Caki2 (cell line): ENCODE results near the gene SLC1A5. TPM values are rescaled to one million over a fixed set of nuclear protein-coding genes. Genes with fewer than 3 reads are reported as not detected.

ENCODE experiments used
- DNase-seq: peaks from one replicate; pipeline ENCODE4 v3.0.0-alpha.2; 2015; ENCODE audit warnings: low read depth
- in situ Hi-C: cut with HindIII; loops from 2 replicates; pipeline ENCODE4 v1.10.0; 2016; ENCODE audit warnings: low sequenced_read_pairs, low pct_unique_long_range_greater_than_20kb, mixed read lengths
- total RNA-seq: library from RNA; depleted of rRNA; stranded (reverse); fragments of >200 nt; shearing (Covaris generic); gene quantifications from 2 replicates; pipeline ENCODE4 v1.2.3, GENCODE V29; 2014; ENCODE audit warnings: low replicate concordance

The SLC1A5 gene
- total RNA-seq, 1 experiment from 2014 or later: 274 TPM

DNA sequence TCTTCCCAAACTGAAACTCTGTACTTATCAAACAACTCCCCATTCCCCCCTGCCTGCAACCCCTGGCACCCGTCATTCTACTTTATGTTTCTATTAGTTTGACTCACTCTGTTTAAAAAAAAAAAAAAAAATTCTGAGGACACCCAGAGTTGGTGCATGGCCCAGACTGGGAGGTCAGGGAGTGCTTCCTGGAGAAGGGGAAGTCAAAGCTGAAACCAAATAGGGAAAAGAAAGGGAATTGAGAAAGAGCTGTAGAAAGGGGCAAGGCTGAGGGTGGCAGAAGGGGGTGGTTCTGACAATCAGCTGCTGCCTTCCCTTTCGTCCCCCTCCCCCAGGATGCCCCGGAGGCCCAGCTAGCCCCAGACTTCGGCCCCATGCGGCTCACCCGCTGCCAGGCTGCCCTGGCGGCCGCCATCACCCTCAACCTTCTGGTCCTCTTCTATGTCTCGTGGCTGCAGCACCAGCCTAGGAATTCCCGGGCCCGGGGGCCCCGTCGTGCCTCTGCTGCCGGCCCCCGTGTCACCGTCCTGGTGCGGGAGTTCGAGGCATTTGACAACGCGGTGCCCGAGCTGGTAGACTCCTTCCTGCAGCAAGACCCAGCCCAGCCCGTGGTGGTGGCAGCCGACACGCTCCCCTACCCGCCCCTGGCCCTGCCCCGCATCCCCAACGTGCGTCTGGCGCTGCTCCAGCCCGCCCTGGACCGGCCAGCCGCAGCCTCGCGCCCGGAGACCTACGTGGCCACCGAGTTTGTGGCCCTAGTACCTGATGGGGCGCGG is 33.1 kb downstream of the SLC1A5 start:
- no peak for DNase-seq
- in situ Hi-C loops: no loop called here

DNA sequence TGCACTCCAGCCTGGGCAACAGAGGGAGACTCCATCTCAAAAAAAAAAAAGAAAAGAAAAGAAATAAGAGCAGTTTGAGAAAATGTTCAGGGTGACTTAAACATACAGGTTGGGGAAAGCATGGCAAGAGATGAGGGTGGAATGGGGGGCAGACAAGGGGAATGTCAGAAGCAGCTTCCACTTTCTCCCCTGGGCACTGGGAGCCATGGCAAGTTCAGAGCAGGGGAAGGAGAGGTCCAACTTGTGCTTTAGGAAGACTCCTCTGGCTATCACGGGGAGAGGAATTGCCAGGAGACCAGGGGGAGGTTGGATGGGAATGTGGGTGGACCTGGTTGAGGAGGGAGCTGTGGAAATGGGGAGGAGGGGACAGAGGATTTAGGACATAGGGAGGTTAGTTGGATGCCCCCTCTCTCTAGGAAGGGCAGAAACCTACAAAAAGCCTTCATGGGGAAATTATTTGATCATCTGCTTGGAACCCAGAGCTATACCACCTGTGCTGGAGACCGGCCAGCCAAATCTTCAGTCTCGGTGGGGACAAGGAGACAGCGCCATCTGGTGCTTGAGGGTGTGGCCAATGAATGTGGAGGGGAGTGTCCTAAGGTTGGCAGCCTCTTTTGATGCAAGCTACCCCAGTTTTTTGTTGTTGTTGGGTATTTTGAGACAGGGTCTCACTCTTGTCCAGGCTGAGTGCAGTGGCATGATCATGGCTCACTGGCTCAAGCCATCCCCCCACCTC is 34.8 kb downstream of the SLC1A5 start:
- in situ Hi-C loops: no loop called here
- no peak for DNase-seq

- in situ Hi-C loops: no loop called here
- DNase-seq: no peak
Observed at GRCh38 chr19:46748325-46749109, 39.9 kb downstream of the SLC1A5 start.

DNA sequence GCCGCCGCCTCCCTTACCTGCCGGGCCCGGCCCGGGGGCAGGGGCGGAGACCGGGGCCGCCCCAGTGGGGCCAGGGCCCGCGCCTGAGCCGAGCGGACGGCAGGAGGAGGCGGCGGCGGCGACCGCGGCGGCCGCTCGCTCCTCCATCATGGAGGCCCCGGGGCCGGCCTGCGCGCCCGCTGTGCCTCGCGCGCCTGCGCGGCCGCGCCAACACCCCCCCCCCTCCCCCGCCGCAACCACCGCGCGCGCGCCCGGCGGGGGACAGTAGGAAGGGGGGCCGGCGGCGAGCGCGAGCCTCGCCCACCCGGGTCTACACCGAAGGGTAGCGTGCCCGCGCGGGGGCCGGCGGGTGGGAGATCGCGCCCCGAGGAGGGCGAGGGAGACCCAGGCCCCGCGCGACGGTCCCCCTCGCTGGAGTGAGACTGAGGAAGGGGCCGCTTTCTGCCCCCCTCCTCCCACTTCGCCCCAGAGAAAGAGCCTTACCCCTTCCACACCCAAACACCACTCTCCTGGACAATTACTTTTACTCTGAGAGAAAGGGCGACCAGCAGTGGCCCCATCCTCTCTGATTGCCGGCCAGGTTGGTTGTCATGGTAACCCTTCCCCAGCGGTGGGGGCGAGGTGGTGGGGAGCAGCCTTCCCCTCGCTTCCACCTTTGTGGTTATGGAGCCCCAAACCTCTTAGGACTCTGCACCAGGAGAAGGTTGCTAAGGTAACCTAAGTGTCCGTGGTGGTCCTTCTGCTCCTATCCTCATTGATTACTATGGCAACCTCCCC is 41.9 kb downstream of the SLC1A5 start, which contains the start of gene STRN4:
Gene STRN4, minus strand, starts transcription at position 170 of the 777 bp plus-strand sequence. Its CDS starts 20 bp downstream, at position 150.
- in situ Hi-C loops: no loop called here
- no peak for DNase-seq

GRCh38 chr19:46745521-46746280 is 42.7 kb downstream of the SLC1A5 start, which contains the start of gene FKRP:
Gene FKRP, plus strand, starts transcription at chr19:46746057. Its CDS starts 9,394 bp downstream, at chr19:46755451.
- no peak for DNase-seq
- in situ Hi-C loops: no loop called here

GRCh38 chr19:46745030-46745429 is 43.4 kb downstream of the SLC1A5 start:
- DNase-seq: no peak
- in situ Hi-C loops: no loop called here

DNA sequence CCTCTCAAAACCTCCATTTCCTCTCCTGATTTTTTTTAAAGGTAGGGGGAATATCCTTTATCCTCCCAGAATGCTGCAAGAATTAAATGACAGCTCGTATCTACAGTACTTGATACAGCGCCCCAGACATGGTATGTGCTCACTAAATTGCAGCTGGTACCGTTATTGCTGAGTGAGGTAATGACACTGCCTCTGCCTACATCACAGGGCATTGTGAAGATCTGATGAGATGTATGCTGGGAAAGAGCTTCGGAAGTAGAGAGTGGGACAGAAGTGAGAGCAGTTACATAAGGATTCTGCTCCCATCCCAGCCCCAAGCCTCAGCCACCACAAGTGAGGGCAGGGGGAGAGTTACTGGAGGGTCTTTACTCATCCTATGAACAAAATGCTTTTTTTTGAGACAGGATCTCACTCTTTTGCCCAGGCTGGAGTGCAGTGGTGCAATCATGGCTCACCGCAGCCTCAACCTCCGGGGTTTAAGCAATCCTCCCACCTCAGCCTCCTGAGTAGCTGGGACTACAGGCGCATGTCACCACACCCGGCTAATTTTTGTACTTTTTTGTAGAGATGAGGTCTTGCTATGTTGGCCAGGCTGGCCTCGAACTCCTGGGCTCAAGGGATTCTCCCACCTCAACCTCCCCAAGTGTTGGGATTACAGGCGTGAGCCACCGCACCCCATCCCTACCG is 44.2 kb downstream of the SLC1A5 start:
- no peak for DNase-seq
- in situ Hi-C loops: no loop called here

- in situ Hi-C loops: no loop called here
- DNase-seq: no peak
Observed at GRCh38 chr19:46742926-46743480, 45.4 kb downstream of the SLC1A5 start.

GRCh38 chr19:46741447-46741846 is 46.9 kb downstream of the SLC1A5 start:
- no peak for DNase-seq
- in situ Hi-C loops: no loop called here

- in situ Hi-C loops: no loop called here
Observed at GRCh38 chr19:46739290-46739771, 49.1 kb downstream of the SLC1A5 start.

DNA sequence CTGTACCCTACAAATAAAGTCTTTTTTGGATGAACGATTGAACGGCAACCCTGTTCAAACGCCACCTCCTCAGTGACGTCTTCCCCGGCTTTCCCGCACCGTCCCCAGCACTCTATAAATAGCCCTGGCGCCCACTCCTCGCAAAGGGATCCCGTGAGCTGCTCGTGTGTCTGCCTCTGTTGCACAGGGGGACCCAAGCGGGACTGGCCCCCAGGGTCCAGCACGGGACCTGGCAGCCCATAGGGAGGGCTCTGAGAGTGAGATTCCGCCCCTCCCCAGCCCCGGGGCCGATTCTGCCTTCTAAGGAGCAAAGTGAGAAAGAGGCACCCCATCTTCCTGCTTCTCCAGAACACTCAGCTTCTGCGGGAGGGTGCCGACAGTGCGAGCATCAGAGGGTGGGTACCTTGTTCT is 50.6 kb downstream of the SLC1A5 start:
- in situ Hi-C loops: no loop called here
- DNase-seq: no peak

More at GRCh38 chr19:46739290-46739771, 49.1 kb downstream of the SLC1A5 start:
- no peak for DNase-seq

DNA sequence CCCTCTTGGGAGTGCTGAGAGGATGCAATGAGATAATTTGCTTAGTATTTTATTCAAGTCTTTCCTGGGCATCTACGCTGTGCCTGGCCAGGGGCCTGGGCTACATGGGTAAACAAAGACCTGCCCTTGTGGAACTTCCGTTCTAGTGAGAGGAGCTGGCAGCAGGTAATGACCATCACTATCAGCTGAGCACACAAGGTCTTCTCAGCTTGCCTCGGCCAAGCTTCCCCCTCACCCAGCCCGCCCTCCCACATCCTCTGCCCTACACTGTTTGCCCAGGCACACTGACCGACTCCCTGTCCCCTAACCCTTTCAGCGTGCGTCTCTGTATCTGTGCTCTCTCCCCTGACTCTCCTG is 51.1 kb downstream of the SLC1A5 start:
- no peak for DNase-seq
- in situ Hi-C loops: no loop called here

GRCh38 chr19:46736531-46737297 is 51.7 kb downstream of the SLC1A5 start:
- peak; percentile 52 for DNase-seq

DNA sequence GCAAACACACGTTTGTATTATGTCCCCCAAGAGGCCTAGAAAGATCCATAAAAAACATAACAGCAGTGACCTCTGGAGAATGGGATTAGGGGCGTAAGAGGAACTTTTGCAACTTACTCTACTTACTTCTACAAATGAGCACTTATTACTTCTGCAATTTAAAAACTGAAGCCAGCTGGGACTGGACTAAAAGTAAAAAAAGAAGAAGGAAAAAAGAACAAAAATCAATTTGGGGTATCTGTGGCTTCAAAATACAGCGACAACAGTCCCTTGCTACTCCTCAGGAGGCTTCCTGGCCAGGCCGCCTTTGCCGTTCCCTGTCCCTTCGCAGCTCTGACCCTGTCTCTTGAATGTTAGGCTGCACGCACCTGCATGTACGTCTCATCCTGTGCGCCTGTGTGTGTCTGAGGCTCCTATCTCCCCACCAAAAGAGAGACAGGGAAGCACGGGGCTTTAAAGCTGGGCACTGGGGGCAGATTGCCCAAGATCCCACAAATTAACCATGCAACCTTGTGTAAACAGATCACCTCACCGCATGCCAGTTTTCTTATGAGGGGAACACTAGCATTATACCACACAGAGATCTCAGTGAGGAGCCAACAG is 54.6 kb downstream of the SLC1A5 start:
- DNase-seq: no peak
- in situ Hi-C loops: no loop called here

More at GRCh38 chr19:46736531-46737297, 51.7 kb downstream of the SLC1A5 start:
- in situ Hi-C loops: no loop called here

- no peak for DNase-seq
- in situ Hi-C loops: no loop called here
Observed at GRCh38 chr19:46732966-46733689, 55.3 kb downstream of the SLC1A5 start.
